Testis (tissue), 3 donors: ENCODE data around the gene FAM240A. TPM values are rescaled to one million over a fixed set of nuclear protein-coding genes. Genes with fewer than 3 reads are reported as not detected.

Experiments
- DNase-seq: peaks from one replicate; pipeline ENCODE4 v3.0.0-alpha.2; 2019
- H3K27ac ChIP-seq, 2 donors: fragments of 200-600 bp; sonication (generic); one replicate each; pipeline ENCODE4 v1.5.1; 2019
- H3K27me3 ChIP-seq: fragments of 200-600 bp; sonication (generic); one replicate; pipeline ENCODE4 v1.5.1; 2019
- H3K36me3 ChIP-seq: fragments of 200-600 bp; sonication (generic); one replicate; pipeline ENCODE4 v1.5.1; 2017; ENCODE audit warnings: low read depth; ENCODE audit errors: missing control alignments
- H3K4me1 ChIP-seq: fragments of 200-600 bp; sonication (generic); one replicate; pipeline ENCODE4 v1.5.1; 2019
- H3K4me3 ChIP-seq, 2 donors: fragments of 200-600 bp; sonication (generic); one replicate each; pipeline ENCODE4 v1.5.1; 2017 to 2019
- H3K9me3 ChIP-seq: fragments of 200-600 bp; sonication (generic); one replicate; pipeline ENCODE4 v1.5.1; 2017
- POLR2A ChIP-seq: fragments of 450-650 bp; IDR thresholded peaks from one replicate; pipeline ENCODE4 v1.6.1; 2017; ENCODE audit warnings: antibody characterized with exemption, mild to moderate bottlenecking, moderate library complexity
- WGBS, 2 donors: methylation state at CpG; one replicate each; pipeline ENCODE4 v1.1.5; 2018; 5-methylcytosine and 5-hydroxymethylcytosine counted together
- intact Hi-C: fragments of 100-400 bp; cut with DNase I; formaldehyde crosslinking; loops from one replicate; pipeline ENCODE4 v1.15.1; 2023; ENCODE audit warnings: low total_unique reads
- polyA plus RNA-seq: library from polyadenylated mRNA; stranded (reverse); fragments of 350-450 nt; fragmentation: Illumina TruSeq; extraction: RNeasy Lipid Tissue Mini Kit (QIAGEN cat#74804); gene quantifications from one replicate; pipeline ENCODE4 v1.2.3, GENCODE V29; 2014; ENCODE audit warnings: low read depth, low replicate concordance; ENCODE audit not compliant: insufficient read depth
- total RNA-seq, 2 donors: library from RNA; depleted of rRNA; stranded (reverse); fragments of >200 nt; gene quantifications; one replicate each; pipeline ENCODE4 v1.2.3, GENCODE V29; 2016
- TF ChIP-seq, protein P1 (sequence below), 3 experiments: fragments of 450-650 bp in 2 of 3; fragments of 200-600 bp in 1 of 3; sonication (generic) in 1 of 3; IDR thresholded peaks; one replicate each; pipeline ENCODE4 v1.5.1; 2016 to 2019; ENCODE audit warnings: antibody characterized with exemption in 3 of 3, mild to moderate bottlenecking in 2 of 3, moderate library complexity in 1 of 3

FAM240A gene
- total and polyA plus RNA-seq, 3 donors from 2014 or later: not detected

DNA sequence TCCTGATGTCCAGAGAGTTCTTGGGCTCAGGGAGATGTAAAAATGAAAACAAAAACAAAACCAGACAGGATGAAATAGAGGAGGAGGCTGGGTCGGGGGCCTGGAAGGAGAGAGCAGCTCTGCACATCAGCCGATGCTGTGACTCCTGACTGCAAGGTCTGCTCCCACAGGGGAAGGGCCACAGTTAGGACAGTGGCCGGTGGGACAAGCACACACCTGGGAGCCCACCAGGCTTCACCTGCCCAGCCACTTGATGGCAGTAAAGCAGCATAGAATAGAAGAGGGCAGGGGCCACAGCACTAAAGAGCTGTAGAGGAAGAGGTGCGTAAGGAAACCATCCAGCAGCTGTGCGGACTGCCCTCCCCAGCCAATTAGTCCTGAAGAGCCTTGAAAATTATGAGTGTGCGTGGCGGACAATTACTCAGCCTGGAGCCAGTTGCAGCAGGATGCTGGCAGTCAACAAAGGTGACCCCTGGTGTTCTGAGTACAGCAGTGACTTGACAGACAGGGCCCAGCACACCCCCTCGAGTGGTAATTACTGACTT, 51.3 kb downstream of the FAM240A start:
- TF ChIP-seq, protein P1, sequence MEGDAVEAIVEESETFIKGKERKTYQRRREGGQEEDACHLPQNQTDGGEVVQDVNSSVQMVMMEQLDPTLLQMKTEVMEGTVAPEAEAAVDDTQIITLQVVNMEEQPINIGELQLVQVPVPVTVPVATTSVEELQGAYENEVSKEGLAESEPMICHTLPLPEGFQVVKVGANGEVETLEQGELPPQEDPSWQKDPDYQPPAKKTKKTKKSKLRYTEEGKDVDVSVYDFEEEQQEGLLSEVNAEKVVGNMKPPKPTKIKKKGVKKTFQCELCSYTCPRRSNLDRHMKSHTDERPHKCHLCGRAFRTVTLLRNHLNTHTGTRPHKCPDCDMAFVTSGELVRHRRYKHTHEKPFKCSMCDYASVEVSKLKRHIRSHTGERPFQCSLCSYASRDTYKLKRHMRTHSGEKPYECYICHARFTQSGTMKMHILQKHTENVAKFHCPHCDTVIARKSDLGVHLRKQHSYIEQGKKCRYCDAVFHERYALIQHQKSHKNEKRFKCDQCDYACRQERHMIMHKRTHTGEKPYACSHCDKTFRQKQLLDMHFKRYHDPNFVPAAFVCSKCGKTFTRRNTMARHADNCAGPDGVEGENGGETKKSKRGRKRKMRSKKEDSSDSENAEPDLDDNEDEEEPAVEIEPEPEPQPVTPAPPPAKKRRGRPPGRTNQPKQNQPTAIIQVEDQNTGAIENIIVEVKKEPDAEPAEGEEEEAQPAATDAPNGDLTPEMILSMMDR (IDR thresholded peaks at IDR 0.05): no peak
- no peak for TF ChIP-seq POLR2A
- intact Hi-C loops: no loop called here
- Histone ChIP-seq H3K27me3 (no peaks in the 10 kb centered on the region), H3K36me3 (no peaks in the 10 kb centered on the region), H3K4me3 (no peak overlapping the region), H3K9me3 (no peaks in the 10 kb centered on the region), H3K27ac (no peak overlapping the region), H3K4me1 (no peaks in the 10 kb centered on the region)
- WGBS, 2 donors: 74 to 83% methylated on average over 8 of the region's 8 CpGs
- peak; percentile 12 for DNase-seq

DNA sequence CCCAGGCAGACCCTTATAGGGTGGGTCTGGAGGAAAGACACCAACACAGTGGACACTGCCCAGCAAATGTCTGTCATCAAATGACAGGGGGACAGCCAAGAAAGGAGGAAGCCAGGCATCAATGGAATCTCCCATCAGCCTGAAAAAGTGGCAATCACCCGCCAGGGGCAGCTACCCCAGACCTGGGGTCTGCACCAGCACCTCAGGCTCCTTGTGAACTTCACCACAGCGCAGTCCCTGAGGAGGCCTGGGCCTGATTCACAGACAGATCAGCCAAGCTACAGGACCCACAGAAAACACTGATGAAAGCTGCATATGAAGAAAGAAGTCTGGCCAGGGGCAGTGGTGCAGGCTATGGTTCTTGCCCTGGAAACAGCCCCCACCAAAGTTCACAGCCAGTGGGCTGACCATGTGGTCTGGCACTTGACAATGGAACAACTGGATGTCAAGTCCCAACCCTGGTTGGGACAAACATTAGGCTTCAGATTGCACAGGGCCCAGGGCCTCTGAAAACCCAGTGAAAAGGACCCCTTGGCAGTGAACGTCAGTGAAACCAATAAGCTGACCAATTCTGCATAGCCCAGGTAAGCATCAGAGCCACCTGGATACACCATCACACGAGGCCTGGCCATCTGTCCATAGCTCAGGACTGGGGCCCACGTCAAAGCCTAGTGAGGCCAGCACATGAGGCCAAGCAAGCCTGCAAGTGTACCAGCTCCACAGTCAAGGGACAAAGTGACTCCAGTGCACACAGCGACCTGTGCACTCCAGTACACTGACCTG, 52.1 kb downstream of the FAM240A start:
- Histone ChIP-seq H3K27ac (no peak overlapping the region), H3K4me3 (no peak overlapping the region), H3K4me1 (no peaks in the 10 kb centered on the region), H3K9me3 (no peaks in the 10 kb centered on the region), H3K27me3 (no peaks in the 10 kb centered on the region), H3K36me3 (no peaks in the 10 kb centered on the region)
- 93 to 96% methylated on average over 2 to 6 of the region's 6 CpGs for WGBS, 2 donors
- no peak for TF ChIP-seq POLR2A
- TF ChIP-seq, protein P1 (IDR thresholded peaks at IDR 0.05): no peak
- intact Hi-C loops: no loop called here
- DNase-seq: peak; percentile 11

DNA sequence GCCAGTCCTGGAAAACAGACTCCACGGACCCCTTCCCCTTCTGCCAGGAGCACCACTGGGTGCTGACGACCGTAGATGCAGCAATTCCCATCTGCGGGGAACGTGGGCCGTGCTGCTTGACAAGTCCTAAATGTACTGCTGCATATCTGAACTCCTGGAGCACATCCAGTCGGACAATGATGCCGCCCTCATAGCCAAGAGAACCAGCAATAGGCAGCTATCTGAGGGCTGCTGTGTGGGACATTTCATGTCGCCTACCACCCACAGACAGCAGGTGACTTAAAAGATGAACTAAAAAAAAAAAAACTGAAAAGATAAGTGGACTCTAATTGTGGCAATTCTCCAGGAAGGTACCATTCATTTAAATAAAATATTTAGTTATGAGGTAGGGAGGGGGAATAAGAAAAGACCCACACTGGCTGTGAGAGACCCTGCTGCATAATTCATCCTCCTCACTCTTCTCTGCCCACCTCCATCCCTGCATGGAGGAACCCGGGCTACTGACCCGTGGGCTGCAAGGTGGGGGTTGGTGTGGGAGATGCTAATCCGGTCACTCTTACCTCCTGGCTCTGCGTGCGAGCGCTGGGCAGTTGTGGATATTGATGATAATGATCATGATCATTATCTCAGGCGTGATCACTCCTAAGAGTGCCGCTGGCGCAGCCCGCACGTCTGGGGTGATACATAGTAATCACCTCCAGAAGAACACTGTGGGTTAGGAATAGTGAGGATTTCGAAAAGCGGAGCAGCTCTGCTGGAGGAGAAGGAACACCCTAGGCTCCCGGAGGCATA, 52.8 kb downstream of the FAM240A start:
- intact Hi-C loops: no loop called here
- no peak for DNase-seq
- H3K4me3 ChIP-seq: no peak overlapping the region

DNA sequence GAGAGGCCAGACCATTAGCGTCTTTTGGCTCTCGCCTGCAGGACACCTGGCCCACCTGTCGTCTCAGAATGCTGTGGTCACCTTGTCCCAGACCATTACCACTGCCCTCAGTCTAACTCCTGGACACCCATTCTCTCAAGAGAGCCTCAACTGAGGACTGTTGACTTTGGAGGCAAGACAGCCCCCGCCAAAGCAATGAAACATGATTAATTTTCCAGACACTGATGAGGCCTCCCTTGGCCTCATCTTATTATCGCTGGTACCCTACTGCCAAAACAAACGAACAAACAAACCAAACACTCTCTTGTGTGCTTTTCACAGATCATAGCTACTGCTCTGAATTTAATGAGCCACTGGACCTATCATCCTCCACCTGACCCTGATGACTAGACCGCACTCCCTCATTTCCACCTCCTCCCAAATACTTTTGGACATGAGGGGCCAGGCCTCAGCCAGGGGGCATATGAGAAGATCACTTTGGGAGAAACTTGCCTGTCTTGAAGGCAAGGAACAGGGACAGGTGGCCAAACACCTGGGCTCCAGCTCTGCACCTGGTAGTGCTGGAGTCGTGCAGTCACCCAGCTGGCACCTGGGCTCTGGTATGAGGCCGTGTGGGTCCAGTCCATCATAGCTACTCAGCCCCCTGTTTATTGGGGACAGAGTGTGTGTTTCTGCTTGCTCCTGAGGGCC, 53.6 kb downstream of the FAM240A start:
- TF ChIP-seq, protein P1 (IDR thresholded peaks at IDR 0.05): no peak
- H3K27ac ChIP-seq: no peak overlapping the region
- no peaks in the 10 kb centered on the region for H3K9me3 ChIP-seq
- no peaks in the 10 kb centered on the region for H3K27me3 ChIP-seq
- no peaks in the 10 kb centered on the region for H3K36me3 ChIP-seq
- WGBS, 2 donors: 73 to 83% methylated on average over 8 to 9 of the region's 9 CpGs
- no peak overlapping the region for H3K4me3 ChIP-seq
- no peaks in the 10 kb centered on the region for H3K4me1 ChIP-seq
- intact Hi-C loops: no loop called here
- no peak for DNase-seq

More for the DNA sequence above, 52.8 kb downstream of the FAM240A start:
- Histone ChIP-seq H3K27me3 (no peaks in the 10 kb centered on the region), H3K27ac (no peak overlapping the region), H3K36me3 (no peaks in the 10 kb centered on the region), H3K4me1 (no peaks in the 10 kb centered on the region), H3K9me3 (no peaks in the 10 kb centered on the region)
- 66 to 85% methylated on average over 14 to 23 of the region's 23 CpGs for WGBS, 2 donors
- TF ChIP-seq POLR2A: no peak
- TF ChIP-seq, protein P1 (IDR thresholded peaks at IDR 0.05): no peak
